Amniotic stem cell (primary cell): ENCODE measurements around the gene ERVK3-1.
A peak's percentile ranks its signal among the peaks of the same experiment; 100 is the strongest.
"Not testable (repeated sequence)": the region's sequence is repeated elsewhere in the genome, so short reads cannot be mapped to it uniquely, and the experiment has no call there.

ENCODE experiments used
- DNase-seq: peaks from one replicate; lab custom pipeline; 2025; lab: John Stamatoyannopoulos, UW

Gene ERVK3-1

DNA sequence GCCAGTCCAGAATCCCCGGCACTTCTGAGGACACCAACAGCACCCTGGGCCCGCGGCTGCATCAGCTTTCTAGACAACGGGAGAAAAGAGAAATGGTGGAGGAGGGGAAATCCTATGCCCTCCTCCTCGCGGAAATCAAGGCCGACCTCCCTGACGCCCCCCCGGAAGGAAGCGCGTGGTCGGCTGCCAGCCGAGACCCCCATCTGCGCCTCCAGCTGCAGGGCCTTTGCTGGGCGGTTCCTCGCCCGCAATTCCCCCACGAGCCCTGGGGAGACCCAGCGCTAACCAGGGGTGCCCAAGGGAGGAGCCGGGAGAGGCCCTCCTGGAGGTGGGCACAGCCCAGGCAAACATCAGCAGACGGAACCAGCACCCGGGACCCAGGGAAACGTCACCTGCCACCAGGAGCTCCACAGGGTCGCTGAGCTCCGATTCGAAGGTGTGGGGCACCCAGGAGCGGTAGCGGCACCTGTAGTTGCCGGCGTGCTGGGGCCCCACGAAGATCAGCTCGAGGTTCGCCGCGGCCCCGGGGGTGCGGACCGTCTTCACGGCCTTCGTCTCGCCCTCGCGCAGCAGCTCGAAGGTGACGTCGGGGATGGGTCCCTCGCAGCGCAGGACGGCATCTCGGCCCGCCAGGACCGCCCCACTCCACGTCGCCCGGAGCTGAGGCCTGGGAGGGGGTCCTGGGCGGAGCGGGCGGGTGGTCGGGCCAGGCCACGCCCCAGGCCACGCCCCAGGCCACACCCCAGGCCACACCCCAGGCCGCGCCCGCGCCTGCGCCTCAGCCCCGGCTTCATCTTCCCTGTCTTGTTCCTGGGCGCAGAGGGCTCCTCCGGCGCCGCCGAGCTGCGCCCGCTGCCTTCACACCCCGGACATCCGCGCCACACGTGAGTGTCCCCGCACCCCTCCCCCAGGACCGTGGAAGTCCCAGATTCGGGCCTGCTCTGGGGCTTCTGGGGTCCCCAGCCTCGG is 42.1 kb downstream of the ERVK3-1 start:
- DNase-seq: peak; percentile 22

DNA sequence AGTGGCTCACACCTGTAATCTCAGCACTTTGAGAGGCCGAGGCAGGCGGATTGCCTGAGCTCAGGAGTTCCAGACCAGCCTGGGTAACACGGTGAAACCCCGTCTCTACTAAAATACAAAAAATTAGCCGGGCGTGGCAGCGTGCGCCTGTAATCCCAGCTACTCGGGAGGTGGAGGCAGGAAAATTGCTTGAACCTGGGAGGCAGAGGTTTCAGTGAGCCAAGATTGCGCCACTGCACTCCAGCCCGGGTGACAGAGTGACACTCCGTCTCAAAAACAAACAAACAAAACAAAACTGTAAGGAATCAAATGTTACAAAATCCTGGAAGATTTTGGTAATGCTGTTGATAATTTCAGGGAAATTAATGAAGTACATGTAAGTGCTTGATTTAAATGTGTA is 42.9 kb downstream of the ERVK3-1 start:
- not testable (repeated sequence) for DNase-seq

DNA sequence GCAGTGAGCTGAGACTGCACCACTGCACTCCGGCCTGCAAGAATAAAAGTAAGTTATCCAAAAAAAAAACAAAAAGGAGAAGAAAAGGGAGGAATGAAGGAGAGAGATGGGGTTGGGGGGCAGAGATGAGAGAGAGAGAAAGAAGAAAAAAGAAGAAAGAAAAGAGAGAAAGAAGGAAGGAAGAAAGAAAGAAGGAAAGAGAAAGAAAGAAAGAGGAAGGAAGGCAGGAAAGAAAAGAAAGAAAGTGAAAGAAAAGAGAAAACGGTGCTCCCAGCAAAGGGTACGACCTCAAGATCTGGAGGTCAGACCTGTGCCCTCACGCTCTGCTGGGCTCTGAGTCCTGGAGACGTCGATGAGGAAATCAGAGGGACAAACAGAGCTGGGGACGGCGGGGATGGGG is 44.4 kb downstream of the ERVK3-1 start:
- DNase-seq: no peak

DNA sequence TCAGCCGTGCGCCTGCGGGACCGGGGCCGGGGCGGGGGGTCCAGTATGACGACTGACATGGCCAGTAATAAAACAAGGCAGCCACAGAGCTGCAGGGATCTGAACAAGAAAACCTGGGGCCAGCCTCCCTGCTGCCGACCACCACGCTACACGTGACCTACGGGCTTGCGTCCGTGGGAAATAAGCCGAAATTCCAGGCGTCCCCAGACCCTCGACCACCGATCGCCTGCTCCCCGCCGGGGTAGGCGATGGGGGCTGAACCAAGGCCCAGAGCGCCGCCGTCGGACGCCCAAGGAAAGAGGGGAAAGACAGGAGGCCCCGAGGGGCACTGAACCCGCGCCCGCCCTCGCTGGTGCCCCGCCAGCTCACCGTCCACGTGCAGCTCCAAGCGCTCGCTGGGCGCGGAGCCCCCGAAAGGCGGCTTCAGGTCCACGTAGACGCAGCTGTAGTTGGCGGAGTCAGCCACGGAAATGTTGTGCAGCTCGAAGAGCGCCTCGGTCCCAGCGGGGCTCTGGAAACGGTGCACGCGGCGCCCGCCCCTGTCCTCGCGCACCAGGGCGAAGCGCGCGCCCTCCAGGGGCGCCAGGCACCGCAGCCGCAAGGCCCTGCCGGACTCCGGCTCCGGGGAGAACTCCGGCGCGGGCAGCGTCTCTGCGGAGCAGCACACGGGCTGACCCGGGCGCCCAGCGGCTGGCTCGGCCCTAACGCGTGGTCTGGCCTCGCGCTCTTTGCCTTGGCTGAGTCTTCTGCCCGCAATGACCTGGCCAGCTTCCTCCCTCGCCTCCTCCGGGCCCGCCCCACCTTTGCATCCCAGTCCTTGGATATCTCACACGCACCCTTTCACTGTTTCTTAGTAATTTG is 45.1 kb downstream of the ERVK3-1 start:
- DNase-seq: no peak

DNA sequence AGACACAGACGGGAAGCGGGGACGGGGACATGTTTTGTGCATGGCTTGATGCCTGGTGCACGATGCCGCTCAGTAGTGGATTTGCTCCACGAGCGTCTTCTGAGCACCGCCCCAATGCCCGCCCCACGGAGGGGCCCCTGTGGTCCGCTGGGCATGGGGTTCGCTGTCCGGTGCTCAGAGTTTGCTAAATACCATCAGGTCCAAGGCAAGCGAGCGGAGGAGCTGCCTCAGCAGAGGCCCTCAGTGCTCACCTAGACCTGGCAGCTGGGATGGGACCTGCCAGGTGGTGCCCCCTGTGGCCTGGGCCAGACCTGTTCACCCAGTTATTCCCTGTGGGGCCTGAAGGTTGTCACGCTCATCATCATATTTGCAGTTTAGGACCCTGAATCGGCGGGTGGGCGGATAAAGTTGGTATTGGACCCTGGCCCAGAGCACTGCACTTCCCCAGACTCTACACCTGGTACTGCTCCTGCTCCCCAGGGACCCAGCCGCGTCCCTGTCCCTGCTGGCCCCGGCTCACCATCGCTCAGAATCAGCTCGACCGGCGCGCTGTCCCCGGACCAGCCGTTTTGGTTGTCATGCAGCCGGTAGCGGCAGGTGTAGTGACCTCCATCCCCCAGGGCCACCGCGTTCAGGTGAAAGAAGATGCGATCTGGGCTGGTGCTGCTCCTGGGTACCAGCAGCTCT is 45.8 kb downstream of the ERVK3-1 start:
- no peak for DNase-seq

DNA sequence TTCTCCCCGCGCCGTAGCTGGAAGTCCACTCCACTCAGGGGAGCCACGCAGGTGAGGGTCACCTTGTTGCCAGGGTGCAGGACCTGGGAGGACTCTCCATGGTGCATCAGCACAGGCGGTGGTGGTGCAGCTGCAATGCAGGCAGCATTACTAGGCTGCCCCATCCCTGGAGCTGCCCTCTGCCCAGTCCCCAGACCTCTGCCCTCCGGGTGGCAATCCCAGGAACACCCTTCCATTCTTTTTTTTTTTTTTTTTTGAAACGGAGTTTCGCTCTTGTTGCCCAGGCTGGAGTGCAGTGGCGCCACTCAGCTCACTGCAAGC is 46.3 kb downstream of the ERVK3-1 start:
- DNase-seq: no peak

DNA sequence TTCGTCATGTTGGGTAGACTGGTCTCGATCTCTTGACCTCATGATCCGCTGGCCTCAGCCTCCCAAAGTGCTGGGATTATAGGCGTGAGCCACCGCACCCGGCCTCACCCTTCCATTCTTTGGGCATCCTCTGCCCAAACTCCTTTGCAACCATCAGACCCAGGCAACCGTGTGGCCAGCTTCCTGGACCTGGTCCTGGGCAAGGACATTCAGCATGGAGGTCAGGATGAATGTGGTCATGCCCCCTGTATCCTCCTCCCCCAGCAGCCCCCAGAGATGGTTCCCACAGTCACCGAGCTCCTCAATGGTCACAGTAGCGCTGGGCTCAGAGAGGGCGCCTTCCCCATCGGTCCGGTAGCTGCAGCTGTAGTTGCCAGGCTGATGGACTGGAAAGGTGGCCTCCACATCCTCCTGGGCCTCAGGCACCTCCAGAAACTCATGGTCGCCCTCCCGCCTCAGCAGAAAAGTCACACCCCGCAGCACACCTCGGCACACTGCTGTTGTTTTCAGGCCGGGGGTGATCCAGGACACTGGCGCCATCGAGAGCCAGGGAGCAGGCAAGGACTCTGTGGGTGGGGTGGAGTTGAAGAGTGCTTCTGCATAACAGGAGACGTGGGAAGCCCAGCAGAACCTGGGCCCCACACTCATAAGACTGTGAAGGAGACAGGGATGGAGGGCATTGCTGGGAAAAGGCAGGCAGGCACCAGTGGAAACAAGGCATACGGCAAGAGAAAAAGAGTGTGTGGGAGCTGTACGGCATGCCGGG is 47.0 kb downstream of the ERVK3-1 start:
- no peak for DNase-seq

DNA sequence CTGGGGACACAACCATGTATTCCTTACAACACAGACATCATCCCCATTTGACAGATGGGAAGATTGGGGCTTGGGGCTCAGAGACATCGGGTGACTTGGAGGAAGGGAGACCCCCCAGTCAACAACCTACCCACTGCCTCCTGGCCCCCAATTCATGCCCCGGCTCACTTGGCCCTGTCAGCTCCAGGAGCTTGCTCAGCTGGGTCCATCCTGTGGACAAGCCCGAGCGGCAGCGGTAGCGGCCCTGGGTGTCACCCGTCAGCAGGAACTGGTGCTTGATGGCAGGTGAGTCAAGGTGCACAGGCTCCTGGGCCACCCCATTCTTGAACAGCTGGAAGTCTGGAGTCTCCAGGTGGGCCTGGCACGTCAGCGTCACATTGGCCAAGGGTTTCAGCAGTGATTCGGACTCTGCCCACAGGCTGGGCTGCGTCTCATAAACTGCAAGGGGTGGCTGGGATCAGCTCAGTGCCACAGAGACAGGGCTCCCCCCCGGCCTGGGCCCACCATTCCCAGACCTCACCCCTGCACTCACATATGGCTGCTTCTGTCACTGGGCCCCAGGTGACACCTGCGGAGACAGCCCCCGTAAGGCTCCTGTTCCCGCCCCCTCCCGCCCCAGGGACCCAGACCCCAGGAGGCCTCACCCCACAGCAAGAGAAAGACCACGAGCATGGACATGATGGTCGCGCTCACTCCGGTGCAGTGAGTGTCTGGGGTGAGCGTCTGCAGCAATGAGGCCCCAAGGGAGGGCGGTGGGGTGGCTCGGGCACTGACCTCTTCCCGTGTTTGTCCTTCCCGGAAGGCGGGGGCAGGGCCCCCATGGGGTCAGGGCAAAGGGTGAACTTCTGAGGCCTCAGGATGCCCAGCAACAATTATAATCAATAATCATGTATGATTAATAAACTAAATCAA is 47.8 kb downstream of the ERVK3-1 start, which contains the start of gene A1BG:
Gene A1BG (minus strand): TSS at position 733 of the 912 bp plus-strand sequence. CDS start 55 bp downstream, at position 678.
- DNase-seq: no peak

DNA sequence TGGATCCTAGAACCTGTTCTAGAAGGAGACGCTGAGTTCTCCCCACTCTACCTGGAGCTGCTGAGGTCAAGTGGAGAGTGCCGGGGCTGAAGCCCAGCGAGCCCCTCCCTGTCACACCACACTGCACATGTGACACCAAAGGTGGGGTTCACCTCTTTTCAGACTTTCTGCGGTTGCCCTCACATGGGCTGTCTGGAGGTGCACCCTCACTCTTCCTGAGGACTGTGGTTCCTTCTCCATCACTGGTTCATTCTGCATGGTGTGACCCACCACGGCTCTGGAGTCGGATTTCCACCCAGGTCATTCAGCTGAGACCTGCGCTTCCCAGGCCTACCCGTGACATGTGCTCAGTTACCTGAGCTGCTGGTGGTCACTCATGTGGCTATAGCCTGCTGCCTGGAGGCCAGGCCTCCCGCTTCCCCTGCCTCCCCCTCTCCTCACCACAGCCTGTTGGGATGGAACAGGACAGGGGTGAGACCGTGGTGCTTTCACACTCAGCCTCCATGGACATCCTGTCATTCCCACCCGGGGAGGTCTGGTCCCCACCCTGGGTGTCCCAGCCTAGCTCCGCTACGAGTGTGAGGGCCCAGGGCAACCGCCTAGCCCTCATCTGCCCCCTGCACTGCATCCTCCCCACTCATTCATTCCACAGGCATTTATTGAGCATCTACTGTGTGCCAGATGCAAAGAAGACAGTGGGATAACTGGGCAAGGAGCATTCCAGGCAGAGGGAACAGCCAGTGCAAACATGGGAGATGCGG is 48.7 kb downstream of the ERVK3-1 start:
- no peak for DNase-seq

DNA sequence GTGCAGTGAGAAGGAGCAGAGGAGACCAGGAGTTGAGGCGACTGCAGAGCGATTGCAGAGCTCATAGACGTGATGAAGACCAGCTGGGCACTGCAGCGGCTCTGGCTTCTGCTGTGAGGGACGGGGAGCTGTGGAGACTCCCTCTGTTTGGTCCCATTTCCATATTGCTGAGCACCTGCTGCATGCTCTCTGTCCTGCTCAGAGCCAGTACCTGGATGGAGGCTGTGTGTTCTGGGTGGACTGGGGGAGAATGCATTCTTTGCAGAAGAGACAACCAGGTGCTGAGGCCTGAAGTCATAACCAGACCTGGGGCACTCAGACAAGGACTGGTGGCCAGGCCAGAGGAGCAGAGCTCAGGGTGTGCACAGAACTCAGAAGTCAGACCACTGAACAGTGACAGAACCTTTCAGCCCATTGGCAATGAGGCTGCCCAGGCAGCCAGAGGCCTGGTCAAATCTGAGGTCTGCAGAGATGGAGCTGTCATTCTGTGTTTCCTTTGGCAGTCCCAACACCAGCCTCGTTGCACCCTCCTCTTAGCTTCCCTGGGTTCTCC is 49.4 kb downstream of the ERVK3-1 start:
- DNase-seq: no peak

DNA sequence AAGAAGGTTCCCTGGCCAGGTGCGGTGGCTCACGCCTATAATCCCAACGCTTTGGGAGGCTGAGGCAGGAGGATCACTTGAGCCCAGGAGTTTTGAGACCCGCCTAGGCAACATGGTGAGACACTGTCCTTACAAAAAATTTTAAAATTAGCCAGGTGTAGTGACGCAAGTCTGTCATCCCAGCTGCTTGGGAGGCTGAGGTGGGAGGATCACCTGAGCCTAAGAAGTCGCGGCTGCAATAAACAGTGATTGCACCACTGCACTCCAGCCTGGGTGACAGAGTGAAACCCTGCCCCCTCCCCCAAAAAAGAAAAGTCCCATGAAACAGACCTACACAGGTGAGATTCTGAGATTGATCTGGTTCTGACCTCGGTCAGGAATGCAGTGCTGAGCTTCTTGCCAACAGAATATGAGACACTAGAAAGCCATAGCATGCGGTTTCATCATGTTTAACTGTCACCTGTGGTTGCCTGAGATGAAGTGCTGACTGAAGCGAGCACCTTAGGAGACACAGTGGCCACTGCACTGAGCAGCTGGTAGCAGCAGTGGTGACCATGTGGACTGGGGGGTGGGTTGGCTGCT is 50.1 kb downstream of the ERVK3-1 start:
- no peak for DNase-seq

DNA sequence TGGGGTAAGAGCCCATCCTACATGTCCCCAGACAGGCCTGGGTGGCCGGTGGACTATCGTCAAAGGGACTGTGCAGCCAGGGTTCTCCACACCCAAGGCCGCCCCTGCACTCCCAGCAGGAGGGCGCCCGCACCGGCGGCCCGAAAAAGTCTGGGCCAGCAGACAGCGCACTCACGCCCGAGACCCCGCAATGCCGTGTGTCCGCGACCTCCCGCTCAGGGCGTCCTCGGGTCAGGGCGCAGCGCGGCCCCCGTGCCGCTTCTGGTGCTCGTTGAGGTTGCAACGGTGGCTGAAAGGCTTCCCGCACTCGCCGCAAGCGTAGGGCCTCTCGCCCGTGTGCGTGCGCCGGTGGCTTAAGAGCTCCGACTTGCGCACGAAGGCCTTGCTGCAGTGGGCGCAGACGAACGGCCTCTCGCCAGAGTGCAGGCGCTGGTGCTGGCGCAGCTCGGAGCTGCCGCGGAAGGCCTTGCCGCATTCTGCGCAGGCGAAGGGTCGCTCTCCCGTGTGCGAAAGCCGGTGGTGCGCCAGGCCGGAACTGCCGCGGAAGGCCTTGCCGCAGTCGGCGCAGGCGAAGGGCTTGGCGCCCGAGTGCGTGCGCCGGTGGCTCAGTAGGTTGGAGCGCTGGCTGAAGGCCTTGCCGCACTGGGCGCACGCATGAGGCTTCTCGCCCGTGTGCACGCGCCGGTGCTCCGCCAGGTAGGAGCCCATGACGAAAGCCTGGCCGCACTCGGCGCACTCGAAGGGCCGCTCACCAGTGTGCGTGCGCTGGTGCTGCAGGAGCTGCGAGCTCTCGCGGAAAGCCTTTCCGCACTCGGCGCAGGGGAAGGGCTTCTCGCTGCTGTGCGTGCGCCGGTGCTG is 51.0 kb downstream of the ERVK3-1 start:
- no peak for DNase-seq

DNA sequence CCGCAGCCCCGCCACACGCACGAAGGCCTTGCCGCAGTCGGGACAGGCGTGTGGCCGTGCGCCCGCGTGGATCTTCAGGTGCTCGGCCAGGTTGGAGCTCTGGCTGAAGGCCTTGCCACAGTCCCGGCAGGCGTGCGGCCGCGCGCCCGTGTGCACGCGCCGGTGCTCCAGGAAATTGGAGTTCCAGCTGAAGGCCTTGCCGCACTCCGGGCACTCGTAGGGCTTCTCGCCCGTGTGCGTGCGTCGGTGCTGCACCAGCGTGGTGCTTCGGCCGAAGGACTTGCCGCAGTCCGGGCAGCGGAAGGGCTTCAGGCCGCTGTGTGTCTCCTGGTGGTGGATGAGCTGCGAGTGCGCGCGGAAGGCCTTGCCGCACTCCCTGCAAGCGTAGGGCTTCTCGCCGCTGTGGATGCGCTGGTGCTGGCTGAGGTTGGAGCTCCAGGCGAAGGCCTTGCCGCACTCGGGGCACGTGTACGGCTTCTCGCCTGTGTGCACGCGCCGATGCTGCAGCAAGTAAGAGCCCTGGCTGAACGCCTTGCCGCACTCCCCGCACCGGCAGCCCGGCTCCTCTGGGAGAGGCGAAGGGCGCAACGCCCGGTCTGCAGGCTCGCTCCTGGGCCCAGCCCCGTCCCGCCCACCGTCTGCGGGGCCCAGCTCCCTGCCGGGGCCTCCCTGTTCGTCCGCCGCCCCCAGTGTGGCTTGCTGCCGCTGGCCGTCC is 51.7 kb downstream of the ERVK3-1 start:
- DNase-seq: no peak

DNA sequence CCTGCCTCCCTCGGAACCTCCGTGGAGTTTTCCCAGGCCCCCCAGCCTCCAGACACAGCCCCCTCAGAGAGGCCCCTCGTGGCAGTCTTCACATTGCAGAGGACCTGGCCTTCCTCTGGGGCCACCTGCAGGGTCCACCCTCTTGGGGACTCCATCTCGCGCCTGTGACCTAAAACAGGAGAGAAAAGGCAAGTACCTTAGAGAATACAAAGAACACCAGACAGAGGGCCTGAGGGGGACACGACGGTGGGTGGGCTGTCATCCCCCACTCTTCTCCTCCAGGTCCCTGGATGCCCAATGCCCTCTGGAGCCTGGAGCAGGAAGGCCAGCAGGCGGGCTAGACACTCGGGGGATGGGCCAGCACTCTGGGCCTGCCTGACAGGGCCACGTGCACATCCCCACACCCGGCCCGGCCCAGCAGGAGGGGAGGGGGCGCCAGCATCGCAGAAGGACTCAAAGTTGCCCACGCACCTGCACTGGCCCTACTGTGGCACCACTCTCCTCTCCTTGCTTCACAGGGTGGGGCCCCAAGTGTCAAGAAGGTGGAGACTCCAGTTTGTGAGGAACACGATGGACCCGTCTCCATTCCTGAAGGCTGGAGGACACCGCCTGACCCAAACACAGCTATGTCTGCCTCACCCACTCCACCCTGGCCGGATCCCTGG is 52.4 kb downstream of the ERVK3-1 start:
- DNase-seq: no peak

DNA sequence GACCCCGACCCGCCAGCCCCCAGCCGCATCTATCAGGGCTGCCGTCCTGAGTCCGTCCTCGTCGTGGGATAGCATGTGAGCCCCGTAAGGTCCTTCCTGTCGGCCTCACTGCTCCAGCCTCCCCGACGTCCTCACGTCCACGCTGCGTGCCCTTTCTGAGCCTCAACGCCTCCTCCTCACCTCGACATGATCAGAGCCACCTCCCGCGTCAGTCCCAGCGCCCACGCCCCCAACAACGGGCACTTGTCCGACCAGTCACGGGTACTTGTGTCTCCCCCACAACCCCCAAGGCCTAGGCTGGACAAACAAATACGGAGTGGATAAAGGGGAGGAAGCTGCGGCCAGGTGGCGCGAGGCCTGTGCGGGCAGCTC is 56.7 kb downstream of the ERVK3-1 start:
- DNase-seq: peak; percentile 35

DNA sequence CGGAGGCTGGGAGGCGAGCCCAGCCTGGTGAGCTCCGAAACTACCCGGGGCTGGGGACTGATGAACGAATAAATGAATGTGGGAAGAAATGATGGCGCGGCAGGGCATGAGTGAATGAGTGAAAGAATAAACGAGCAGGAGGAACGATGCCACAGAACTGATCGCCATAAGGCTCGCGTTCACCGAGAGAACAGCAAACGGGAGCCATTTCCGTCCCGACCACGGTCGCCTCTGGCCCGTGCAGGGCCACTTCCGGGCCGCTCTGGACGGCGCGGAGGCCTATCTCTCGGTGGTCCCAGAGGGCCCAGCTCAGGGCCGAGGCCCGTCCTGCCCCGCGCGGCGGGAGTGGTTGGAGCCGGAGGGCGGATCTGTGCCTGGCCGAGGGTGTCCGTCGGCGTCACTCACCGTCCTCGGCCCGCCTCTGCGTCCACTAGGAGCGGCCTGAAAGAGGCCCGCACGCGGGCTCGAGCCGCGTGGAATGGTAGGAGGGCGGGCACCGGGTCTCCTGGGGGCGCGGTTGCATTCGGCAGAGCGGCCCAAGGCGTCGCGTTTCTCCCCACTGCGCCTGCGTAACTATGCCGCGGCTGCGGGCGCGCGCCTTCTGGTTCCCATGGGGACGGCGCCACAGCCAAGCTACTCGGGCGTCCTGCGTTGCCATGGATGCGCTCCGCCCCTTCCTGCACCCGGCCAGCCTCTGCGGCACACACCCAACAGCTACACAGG is 57.3 kb downstream of the ERVK3-1 start, which contains the start of gene ZNF497:
Gene ZNF497 (minus strand): TSS at position 480 of the 723 bp plus-strand sequence. CDS start 5,116 bp downstream, outside the sequence.
- DNase-seq: peak; percentile 92
